ENCODE measurements around the gene MORN1.

The MORN1 gene

GRCh38 chr1:2349806-2350205, 41.5 kb downstream of the MORN1 start:
- no peak for DNase-seq

GRCh38 chr1:2348346-2349325, 42.7 kb downstream of the MORN1 start:
- no peak for DNase-seq

DNA sequence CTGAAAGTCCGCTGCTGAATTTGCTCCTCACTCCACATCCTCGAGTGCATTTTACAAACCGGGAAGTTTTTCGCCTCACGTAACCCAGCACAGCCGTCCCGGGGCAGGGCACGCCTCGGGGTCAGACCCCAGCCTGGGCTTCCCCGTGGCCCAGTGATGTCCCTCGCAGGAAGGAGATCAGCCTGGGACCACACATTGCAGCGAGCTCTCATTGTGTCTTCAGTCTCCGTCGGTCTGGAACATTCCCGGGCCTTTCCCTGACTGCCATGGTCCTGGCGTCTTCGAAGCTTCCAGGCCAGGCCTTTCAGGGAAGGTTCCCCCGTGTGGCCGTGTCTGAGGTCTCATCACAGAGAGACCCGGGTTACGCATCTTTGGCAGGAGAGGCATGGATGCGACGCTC, 43.5 kb downstream of the MORN1 start:
- DNase-seq: no peak

DNA sequence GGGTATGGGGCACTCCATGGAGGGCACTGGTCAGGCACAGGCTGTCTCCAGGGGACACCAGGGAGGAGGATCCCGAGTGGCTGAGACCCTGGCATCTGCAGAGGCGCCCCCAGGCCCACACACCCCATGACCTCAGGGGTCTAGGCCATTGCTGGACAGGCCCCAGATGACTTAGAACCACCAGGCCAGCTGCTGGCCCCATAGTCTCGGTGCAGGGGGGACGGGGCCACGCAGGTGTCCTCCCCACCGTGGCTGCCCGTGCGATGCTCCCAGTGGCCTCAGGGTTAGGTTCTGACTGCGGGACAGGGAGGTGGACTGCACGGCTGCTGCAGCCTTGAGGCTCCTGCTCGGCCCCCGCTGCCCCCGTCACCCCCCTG, 44.0 kb downstream of the MORN1 start:
- no peak for DNase-seq

GRCh38 chr1:2346691-2347408, 44.5 kb downstream of the MORN1 start:
- DNase-seq: no peak

DNA sequence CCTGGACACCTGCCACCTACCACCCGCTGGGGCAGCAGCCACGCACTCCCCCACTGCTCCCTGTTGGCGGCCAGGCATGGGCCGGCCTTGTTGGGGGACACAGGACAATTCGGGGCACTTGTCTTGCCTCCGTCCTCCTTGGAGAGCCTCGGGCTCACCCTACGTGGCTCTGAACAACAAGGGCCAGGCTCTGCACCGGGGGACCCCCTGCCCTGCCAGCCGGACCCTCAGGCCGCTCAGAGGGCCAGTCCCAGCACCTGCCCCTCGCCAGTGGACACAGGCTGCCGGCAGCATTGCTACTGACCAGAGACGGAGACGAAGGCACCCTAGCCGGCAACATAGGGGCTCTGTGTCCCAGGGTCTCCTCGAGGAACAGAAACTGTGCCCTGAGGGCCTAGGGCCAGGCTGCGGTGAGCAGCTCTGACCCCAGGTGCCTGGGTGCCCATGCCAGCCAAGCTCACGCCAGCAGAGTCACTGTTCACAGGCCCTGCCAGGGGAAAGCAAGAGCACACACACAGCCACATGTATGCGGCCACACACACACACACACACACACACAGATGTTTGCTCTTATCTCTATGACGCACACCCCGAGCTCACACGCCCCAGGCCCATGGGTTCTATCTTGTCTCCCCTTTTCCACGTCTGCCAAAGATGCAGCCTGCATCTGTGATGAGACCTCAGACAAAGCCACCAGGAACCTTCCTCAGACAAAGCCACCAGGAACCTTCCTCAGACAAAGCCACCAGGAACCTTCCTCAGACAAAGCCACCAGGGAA, 45.9 kb downstream of the MORN1 start:
- no peak for DNase-seq

DNA sequence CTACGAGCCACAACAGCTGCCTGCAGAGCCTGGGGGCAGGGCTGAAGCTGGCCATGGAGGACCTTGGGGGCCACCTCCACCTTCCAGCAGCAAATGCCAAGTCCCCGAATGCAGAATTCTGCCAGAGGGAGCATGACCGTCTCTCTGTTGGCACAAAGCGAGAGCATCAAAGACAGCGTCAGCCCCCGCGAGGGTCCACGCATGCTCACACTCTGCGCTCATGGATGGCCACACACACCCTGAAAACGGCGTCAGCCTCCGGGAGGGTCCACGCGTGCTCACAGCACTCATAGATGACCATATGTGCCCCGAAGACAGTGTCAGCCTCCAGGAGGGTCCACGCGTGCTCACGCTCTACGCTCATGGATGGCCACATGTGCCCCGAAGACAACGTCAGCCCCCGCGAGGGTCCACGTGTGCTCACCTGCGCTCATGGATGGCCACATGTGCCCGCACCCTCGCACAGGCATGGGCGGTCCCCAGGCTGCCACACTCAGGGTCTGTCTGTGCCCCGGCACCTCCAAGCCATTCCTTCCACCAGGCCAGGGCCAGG, 46.5 kb downstream of the MORN1 start:
- no peak for DNase-seq

DNA sequence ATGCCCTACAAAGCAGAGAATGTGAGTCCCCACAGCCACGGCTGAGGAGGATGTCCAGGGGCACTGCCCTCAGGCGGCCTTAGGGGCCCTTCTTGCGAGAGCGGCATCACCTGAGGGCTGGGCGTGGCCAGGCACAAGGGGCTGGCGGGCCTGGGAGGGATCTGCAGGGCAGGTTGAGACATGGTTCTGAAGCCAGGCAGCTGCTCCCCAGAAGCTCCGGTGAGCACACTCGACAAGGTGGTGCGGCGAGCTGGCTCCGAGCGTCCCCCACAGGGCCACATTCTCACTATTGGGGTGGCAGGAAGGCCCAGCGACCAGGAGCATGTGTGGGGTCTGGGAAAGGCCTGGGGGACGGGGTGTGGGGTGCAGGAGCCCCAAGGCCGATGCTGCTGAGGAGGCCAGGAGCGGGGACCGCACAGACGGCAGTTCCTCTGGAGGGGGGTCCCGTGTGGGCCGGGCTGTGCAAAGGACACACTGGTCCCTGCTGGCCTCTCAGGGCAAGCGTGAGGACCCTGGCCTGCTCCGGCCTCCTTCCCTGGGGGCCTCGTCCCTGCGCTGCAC, 47.2 kb downstream of the MORN1 start:
- DNase-seq: no peak

DNA sequence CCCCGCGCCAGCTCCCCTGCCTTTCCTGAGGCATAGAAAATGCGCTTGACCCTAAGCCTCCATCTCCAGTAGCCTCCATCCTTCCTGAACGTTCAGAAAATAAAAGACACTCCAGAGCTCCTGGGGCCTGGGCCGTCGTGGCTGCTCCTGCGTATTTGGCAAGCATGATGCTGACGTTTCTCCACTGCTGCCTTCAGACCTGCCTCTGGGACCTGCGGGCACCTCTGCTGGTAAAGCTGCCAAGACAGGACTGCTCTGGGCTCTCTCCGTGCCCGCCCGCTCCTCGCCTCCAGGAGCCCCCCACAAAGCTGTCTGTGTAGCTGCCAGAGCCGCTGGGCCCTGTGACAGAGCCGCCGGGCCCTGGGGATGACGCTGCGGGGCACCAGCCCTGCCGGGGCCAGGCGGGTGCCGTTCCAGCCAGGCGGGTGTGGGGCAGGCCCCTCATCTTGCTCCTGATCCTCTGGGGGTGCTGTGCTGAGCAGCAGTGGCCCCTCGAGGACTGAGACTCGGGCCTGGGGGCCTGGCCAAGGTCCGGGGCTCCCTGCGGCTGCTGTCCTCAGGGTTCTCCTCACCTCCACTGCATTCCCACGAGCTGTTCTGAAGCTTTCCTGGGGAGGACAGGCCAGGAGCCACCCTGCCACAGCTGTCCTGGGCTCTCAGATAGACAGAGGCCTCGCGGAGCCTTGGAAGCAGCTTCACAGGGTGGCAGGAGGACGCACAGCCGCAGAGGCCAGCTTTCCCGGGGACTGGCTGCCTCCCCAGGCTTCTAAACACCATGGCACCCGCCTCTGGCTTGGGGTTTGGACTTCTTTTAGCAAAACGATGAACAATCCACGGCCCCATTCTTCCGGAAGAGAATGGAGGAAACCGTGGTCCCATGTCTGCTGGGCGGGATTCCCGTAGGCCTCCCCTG, 48.1 kb downstream of the MORN1 start:
- DNase-seq: no peak

DNA sequence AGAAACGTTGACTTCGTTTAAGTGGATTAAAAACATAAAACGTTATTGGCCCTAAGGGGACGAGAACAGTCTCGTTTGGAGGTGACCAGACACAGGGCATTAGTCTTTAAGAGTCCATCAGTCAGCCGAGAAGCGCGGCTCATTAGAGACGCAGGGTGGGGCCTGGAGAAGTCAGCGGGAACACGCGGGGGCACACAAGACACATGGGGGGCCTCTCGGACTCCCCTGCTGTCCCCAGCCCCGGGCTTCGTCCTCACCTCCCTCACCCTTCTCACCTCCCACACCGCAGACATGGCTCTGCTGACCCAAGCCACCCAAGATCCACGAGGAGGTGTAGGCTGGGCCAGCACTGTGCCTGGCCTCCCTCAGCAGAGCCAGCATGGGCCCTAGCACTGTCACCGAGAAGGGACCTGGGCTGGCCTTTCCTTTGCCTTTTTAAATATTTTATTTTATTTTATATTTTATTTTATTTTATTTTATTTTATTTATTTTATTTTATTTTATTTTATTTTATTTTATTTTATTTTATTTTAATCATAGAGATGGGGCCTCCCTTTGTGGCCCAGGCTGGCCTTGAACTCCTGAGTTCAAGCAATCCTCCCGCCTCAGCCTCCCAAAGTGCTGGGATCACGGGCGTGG, 48.9 kb downstream of the MORN1 start:
- DNase-seq: no peak

DNA sequence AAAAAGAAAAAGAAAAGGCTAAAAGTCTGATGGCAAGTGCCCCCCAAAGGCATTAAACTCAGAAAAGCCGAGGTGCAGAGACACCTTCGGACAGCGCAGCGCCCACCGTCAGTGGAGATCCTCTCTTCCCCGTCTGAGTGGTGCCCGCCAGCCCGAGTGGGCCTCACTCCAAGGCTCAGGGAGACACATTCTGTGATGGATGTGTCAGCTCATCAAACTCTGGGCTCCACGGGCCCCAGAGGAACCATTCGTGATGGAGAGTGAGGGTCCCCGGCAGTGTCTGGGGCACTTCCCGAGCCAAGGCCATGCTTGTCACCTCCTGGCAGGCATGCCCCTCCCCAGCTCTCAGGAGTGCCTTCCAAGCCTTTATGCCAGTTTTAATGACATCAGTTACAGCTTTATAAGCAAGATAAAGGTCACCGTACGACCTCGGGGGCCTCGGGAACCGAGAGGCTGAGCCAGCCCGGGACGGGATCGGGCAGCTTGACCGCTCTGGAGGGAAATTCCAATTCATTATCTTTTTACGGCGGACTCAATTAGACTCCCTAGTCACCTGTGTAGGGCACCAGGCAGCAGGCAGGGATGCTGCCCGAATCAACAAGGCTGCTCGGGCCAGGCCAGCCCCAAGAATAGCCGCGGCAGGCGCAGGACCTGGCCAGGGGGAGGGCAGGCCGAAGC, 49.5 kb downstream of the MORN1 start:
- no peak for DNase-seq

DNA sequence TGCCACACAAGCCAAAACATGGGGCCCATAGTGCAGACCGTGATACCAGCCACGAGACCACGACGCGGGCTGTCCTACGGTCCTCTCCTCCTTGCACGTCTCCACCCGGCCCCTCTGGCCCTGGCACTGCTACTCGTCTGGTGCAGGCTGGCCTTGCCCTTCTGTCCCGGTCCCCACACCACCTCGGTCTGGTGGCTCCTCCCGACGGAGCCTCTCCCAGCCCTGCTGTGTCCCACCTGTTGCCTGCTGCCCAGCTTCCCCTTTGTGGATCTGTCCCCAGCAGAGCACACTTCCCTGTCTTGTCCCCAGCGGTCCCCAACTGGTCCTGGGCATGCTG, 50.5 kb downstream of the MORN1 start:
- no peak for DNase-seq

GRCh38 chr1:2340086-2340917, 51.1 kb downstream of the MORN1 start:
- no peak for DNase-seq

- no peak for DNase-seq
Observed at GRCh38 chr1:2339206-2340085, 51.9 kb downstream of the MORN1 start.

- no peak for DNase-seq
Observed at GRCh38 chr1:2337501-2337900, 53.9 kb downstream of the MORN1 start.

GRCh38 chr1:2337081-2337480, 54.3 kb downstream of the MORN1 start:
- DNase-seq: no peak

DNA sequence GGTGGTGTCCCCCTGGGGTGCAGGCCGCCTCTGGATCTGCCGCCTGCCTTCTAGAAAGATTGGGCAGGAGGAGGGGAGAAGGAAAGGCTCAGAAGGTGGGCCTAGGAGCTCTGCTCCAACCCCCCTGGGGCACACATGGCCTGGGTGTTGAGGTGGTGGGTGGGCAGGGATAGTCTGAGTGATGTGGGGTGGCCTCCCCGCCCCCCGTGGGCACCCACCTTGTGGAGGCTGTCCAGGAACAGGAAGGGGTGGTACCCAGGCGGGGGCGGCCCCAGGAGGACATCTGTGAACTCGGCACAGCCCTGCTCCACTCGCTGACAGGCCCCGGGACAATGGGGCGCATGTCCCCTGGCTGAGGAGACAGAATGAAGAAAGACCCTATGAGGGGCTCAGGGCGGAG, 54.9 kb downstream of the MORN1 start:
- DNase-seq: no peak

DNA sequence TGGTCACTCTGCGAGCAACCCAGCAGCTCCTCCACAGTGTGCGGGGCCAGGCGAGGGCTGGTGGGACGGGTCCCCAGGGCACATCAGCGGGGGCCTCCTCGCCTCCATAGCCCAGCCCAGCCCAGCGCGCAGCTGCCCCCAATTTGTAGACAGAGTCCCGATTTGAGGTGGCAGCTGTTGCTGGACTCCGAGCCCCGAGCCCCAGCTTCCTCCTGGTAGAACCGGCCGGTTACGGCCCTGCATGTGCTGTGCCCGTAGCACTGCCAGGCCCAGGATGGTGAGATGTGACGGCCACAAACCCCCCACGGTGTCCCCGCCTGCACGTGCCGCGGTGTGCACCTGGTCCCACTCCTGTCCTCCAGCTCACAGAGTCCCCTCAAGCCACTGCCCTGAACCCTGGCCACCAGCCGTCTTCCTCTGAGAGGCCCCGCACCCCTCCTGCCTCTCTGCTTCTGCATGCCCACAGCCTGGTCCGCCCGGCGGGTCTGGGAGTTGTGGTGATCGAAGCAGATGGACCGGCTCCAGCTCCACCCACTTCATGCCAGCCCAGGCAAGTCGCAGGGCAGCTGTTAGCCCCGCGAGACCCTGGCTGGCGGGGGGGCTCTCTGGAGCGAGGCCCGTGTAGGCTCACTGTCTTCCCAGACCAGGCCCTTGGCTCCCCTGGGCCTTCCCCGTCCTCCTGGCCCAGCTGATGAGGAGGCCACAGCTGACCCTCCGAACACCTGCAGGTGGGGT, 55.5 kb downstream of the MORN1 start:
- no peak for DNase-seq

Data from NK-92 treated with Interleukin-12 subunit alpha and Interleukin-12 subunit beta, amount 100 ng/mL, for 24 hours (cell line).